KMS-11 (cell line): Measurements from ENCODE around the gene MOB3A.

ENCODE experiments used
- H2AFZ ChIP-seq: fragments of 200-600 bp; sonication (generic); 2 replicates; pipeline ENCODE4 v1.6.1; 2016; ENCODE audit warnings: antibody characterized with exemption, mixed run types, low read depth
- H3K27ac ChIP-seq: fragments of 200-600 bp; sonication (generic); 2 replicates; pipeline ENCODE4 v1.6.1; 2016; ENCODE audit warnings: mild to moderate bottlenecking, mixed run types
- H3K27me3 ChIP-seq: fragments of 200-600 bp; sonication (generic); 2 replicates; pipeline ENCODE4 v1.6.1; 2017; ENCODE audit warnings: mild to moderate bottlenecking, low read depth, mixed run types, moderate library complexity; ENCODE audit not compliant: insufficient read depth
- H3K36me3 ChIP-seq: fragments of 200-600 bp; sonication (generic); 2 replicates; pipeline ENCODE4 v1.6.1; 2017; ENCODE audit warnings: mild to moderate bottlenecking, mixed run types; ENCODE audit not compliant: insufficient read depth
- H3K4me1 ChIP-seq: fragments of 200-600 bp; sonication (generic); 2 replicates; pipeline ENCODE4 v1.6.1; 2016; ENCODE audit warnings: mild to moderate bottlenecking, low read depth, mixed run types; ENCODE audit not compliant: poor library complexity, severe bottlenecking
- H3K4me2 ChIP-seq: fragments of 200-600 bp; sonication (generic); 2 replicates; pipeline ENCODE4 v1.7.0; 2016; ENCODE audit warnings: mild to moderate bottlenecking, mixed run types
- H3K4me3 ChIP-seq: fragments of 200-600 bp; sonication (generic); IDR thresholded peaks from 2 replicates; pipeline ENCODE4 v1.6.1; 2017; ENCODE audit warnings: low read depth, low read length, mixed read lengths; ENCODE audit not compliant: insufficient read depth
- H3K79me2 ChIP-seq: fragments of 200-600 bp; sonication (generic); 2 replicates; pipeline ENCODE4 v1.6.1; 2016; ENCODE audit warnings: low read depth, mixed run types; ENCODE audit not compliant: insufficient read depth
- H3K9ac ChIP-seq: fragments of 200-600 bp; sonication (generic); 2 replicates; pipeline ENCODE4 v1.6.1; 2016; ENCODE audit warnings: mild to moderate bottlenecking, mixed run types
- H4K20me1 ChIP-seq: fragments of 200-600 bp; sonication (generic); 2 replicates; pipeline ENCODE4 v1.6.1; 2016; ENCODE audit warnings: mild to moderate bottlenecking, mixed run types; ENCODE audit not compliant: insufficient read depth
- TF ChIP-seq, protein P1 (sequence below): fragments of 200-600 bp; sonication (generic); conservative IDR thresholded peaks from 2 replicates; pipeline ENCODE4 v1.6.1; 2017; ENCODE audit warnings: low read depth, mild to moderate bottlenecking, antibody characterized with exemption, low read length, moderate library complexity, mixed read lengths

Gene MOB3A

DNA sequence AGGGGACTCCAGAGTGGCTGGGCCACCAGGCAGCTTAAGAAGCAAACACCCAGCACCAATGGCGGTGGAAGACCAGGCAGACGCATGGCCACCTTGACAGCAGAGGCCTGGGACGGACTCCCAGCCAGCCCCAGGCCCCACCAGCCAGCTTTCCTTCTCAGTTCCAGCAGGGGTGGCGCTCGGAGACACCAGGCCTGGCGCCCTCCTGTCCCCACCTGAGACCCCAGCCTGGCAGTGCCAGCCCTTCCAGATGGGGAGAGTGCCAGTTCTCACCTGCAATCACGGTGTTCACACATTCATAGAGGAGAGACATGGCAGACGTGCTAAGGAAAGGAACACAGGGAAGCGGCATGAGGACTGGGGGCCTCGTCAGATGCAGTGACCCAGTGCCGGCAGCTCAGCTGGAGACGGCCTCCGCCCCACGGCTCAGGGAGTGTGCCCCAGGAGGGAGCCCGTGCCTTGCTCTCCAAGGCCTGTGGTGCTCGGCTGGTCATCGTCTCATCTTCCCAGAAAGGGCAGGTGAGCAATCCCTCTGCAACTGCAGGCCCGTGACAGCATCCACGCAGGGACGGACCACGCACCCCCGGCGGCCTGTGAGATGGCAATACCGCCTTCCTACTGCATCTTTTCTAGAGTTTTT lies 30.9 kb upstream of the MOB3A start:
- Histone ChIP-seq H3K4me3 (no peak overlapping the region), H3K4me1 (no peaks in the 10 kb centered on the region), H3K27ac (no peak overlapping the region), H4K20me1 (no peaks in the 10 kb centered on the region), H3K36me3 (no peaks in the 10 kb centered on the region), H3K27me3 (no peaks in the 10 kb centered on the region), H3K79me2 (no peaks in the 10 kb centered on the region; the same call in 1 of the 2 replicates), H3K9ac (no peak overlapping the region), H2AFZ (no peak overlapping the region), H3K4me2 (no peak overlapping the region)
- TF ChIP-seq, protein P1, sequence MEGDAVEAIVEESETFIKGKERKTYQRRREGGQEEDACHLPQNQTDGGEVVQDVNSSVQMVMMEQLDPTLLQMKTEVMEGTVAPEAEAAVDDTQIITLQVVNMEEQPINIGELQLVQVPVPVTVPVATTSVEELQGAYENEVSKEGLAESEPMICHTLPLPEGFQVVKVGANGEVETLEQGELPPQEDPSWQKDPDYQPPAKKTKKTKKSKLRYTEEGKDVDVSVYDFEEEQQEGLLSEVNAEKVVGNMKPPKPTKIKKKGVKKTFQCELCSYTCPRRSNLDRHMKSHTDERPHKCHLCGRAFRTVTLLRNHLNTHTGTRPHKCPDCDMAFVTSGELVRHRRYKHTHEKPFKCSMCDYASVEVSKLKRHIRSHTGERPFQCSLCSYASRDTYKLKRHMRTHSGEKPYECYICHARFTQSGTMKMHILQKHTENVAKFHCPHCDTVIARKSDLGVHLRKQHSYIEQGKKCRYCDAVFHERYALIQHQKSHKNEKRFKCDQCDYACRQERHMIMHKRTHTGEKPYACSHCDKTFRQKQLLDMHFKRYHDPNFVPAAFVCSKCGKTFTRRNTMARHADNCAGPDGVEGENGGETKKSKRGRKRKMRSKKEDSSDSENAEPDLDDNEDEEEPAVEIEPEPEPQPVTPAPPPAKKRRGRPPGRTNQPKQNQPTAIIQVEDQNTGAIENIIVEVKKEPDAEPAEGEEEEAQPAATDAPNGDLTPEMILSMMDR = no peak

DNA sequence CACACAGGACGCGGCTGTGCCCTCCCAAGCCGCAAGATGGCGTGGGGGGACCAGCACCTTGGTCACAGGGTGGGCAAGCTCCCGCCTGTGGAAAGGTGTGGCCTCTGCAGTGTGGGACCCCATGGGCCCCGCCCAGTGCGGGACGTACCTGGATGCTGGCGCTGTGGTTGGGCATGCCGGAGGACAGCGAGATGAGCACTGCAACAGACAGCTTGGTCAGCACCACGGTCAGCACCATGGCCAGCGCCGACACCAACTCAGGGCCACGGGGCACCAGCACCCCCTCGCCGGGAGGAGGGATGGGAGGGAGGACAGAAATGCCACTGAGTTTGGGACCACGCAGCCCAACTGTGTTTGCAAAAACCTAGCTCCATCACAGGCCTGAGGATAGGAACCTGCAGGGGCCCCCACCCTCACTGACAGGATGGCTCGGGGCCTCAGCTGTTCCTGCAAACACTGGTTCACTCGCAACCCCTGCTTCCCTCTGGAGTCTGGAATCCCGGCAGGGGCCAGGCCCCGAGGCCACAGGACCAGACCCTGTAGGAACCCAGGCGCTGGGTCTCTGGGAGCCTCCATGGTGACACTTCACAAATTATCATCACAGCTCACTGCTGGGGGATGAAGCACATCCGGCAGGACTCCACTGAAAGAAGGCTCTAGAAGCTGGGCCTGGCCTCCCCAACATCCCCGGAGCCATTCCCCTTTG lies 27.7 kb upstream of the MOB3A start:
- Histone ChIP-seq H3K27ac (no peak overlapping the region), H3K4me3 (no peak overlapping the region), H3K4me1 (no peaks in the 10 kb centered on the region), H2AFZ (no peak overlapping the region), H4K20me1 (no peaks in the 10 kb centered on the region), H3K79me2 (no peaks in the 10 kb centered on the region), H3K27me3 (no peaks in the 10 kb centered on the region), H3K36me3 (no peaks in the 10 kb centered on the region), H3K9ac (no peak overlapping the region), H3K4me2 (no peak overlapping the region)
- TF ChIP-seq, protein P1 = no peak

DNA sequence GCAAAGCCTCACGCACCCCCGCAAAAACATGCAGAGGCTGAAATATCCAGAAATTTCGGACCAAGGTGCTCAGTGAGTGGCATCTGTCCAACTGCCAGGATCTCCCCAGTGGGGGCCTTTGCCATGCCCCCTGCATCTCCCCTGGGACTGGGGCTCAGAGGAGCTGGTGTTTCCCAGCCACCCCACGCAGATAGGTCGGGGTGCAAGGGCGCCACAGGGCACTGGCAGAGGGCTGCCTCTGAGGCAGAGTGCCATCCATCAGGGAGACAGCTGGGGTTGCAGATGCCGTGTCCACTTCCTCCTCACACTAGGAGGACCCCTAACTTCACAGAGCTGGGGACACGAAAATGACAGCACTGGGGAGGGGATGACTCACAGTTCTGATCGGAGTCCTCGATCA lies 26.9 kb upstream of the MOB3A start:
- H3K79me2 ChIP-seq = no peaks in the 10 kb centered on the region
- TF ChIP-seq, protein P1 = no peak
- no peak overlapping the region for H3K4me2 ChIP-seq
- no peak overlapping the region for H3K9ac ChIP-seq
- no peaks in the 10 kb centered on the region for H4K20me1 ChIP-seq
- H3K4me3 ChIP-seq = no peak overlapping the region
- no peaks in the 10 kb centered on the region for H3K27me3 ChIP-seq
- no peaks in the 10 kb centered on the region for H3K36me3 ChIP-seq
- H3K27ac ChIP-seq = no peak overlapping the region
- no peaks in the 10 kb centered on the region for H3K4me1 ChIP-seq
- no peak overlapping the region for H2AFZ ChIP-seq

DNA sequence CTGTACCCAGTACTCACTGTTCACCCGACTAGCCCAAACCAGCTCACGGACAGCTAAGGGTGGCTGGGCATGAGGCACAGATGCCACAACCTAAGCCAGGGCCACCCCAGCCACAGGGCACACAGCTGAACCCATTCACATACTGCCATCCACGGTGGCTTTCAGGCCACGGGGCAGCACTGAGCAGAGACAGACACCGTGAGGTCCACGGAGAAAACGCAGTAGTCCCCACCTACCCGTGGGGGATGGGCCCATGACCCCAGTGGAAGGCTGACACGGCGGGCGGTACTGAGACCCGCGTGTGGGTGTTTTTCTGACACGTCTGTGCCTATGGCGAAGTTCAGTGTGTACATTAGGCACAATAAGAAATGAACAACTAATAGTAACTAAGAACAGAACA lies 26.1 kb upstream of the MOB3A start:
- no peaks in the 10 kb centered on the region for H3K27me3 ChIP-seq
- TF ChIP-seq, protein P1 = no peak
- no peak overlapping the region for H3K9ac ChIP-seq
- H3K4me2 ChIP-seq = no peak overlapping the region
- no peak overlapping the region for H3K27ac ChIP-seq
- no peak overlapping the region for H2AFZ ChIP-seq
- H3K79me2 ChIP-seq = no peaks in the 10 kb centered on the region
- H3K36me3 ChIP-seq = no peaks in the 10 kb centered on the region
- no peaks in the 10 kb centered on the region for H3K4me1 ChIP-seq
- H4K20me1 ChIP-seq = no peaks in the 10 kb centered on the region
- H3K4me3 ChIP-seq = no peak overlapping the region
